Psoas muscle (tissue), 8 donors: ENCODE measurements around the gene SIDT1. TPM values are rescaled to one million over a fixed set of nuclear protein-coding genes. Genes with fewer than 3 reads are reported as not detected.

Experiments
- ATAC-seq, 4 donors: fragments of 200-7000 bp; cut with Tn5 transposase; one replicate each; pipeline ENCODE4 v1.9.1; 2020; ENCODE audit warnings: moderate library complexity in 3 of 4, mild to moderate bottlenecking in 2 of 4
- DNase-seq, 2 donors: peaks; one replicate each; pipeline ENCODE4 v3.0.0-alpha.2; 2020
- H3K27ac ChIP-seq: fragments of 200-600 bp; one replicate; pipeline ENCODE4 v1.8.0; 2022
- H3K27me3 ChIP-seq, 3 donors: fragments of 200-600 bp in 1 of 3; one replicate each; pipeline versions ENCODE4 v1.6.1 to v1.8.0; 2013 to 2022; ENCODE audit warnings: low read length in 2 of 3, mild to moderate bottlenecking in 2 of 3, moderate library complexity in 1 of 3; ENCODE audit not compliant: insufficient read depth in 3 of 3
- H3K36me3 ChIP-seq, 2 donors: fragments of 200-600 bp in 1 of 2; one replicate each; pipeline versions ENCODE4 v1.6.1 to v1.8.0; 2013 to 2022; ENCODE audit warnings: low read depth in 1 of 2, mild to moderate bottlenecking in 1 of 2, moderate library complexity in 1 of 2; ENCODE audit not compliant: insufficient read depth in 1 of 2
- H3K4me1 ChIP-seq: fragments of 200-600 bp; one replicate; pipeline ENCODE4 v1.8.0; 2022
- H3K4me3 ChIP-seq: fragments of 200-600 bp; one replicate; pipeline ENCODE4 v1.8.0; 2022; ENCODE audit warnings: mild to moderate bottlenecking
- H3K9me3 ChIP-seq: fragments of 200-600 bp; one replicate; pipeline ENCODE4 v1.8.0; 2022
- CTCF ChIP-seq: fragments of 200-600 bp; IDR thresholded peaks from one replicate; pipeline ENCODE4 v1.8.0; 2022; ENCODE audit warnings: antibody characterized with exemption
- WGBS, 3 donors: extraction: QIAGEN DNeasy Blood & Tissue Kit; methylation state at CpG; one replicate each; pipeline versions ENCODE4 v1.1.6 to v1.1.7; 2013; 5-methylcytosine and 5-hydroxymethylcytosine counted together
- intact Hi-C, 2 donors: fragments of 100-400 bp; cut with DNase I; formaldehyde crosslinking; loops; one replicate each; pipeline versions ENCODE4 v1.11.0 to v1.14.2; 2022
- polyA plus RNA-seq, 3 donors: library from polyadenylated mRNA; stranded (reverse); fragments of 200-250 nt; gene quantifications; one replicate each; pipeline ENCODE4 v1.2.3, GENCODE V29; 2013
- total RNA-seq, 4 donors: library from RNA; stranded (reverse); fragmentation: NEBNext Ultra II Directional in 2 of 4; extraction: Animal tissue kit (Norgen Biotek cat#: 25700) in 2 of 4; gene quantifications; one replicate each; pipeline versions ENCODE4 v1.2.1 to v1.2.4, GENCODE V29; 2021 to 2023
- donor health status: healthy with polysubstance abuse.
- donor health status: DM: no; HTN: no; CAD: no; lungs with moderate emphysema.
- donor health status: Bipolar disorder and iron deficiency.
- donor health status: healthy.
- donor health status: DM: yes; HTN: yes; CAD: no.
- donor health status: DM: no; HTN: no; CAD: no.
- donor health status: DM: no; HTN: no; CAD: no.
- donor health status: DM: yes; HTN: yes; CAD: no.

The SIDT1 gene
- total and polyA plus RNA-seq, 7 donors: 0.08 to 0.48 (median 0.34) TPM; not detected in 1

GRCh38 chr3:113597596-113598354, 65.4 kb downstream of the SIDT1 start:
- Histone ChIP-seq H3K36me3 (no peaks in the 10 kb centered on the region), H3K27me3 (no peaks in the 10 kb centered on the region), H3K27ac (no peak overlapping the region), H3K9me3 (no peaks in the 10 kb centered on the region), H3K4me3 (no peak overlapping the region), H3K4me1 (peaks cover 10% of the 10 kb centered on the region)
- 50 to 67% (median 53%) methylated on average over 4 of the region's 4 CpGs for WGBS, 3 donors
- TF ChIP-seq CTCF: no peak
- no peak for DNase-seq
- no peak for ATAC-seq
- intact Hi-C loops: no loop called here

GRCh38 chr3:113600418-113601182, 68.2 kb downstream of the SIDT1 start:
- no peaks in the 10 kb centered on the region for H3K9me3 ChIP-seq
- DNase-seq: no peak
- H3K36me3 ChIP-seq: no peaks in the 10 kb centered on the region
- H3K27ac ChIP-seq: no peak overlapping the region
- WGBS, 3 donors: 22 to 31% (median 23%) methylated on average over 2 of the region's 2 CpGs
- TF ChIP-seq CTCF: no peak
- no peaks in the 10 kb centered on the region for H3K27me3 ChIP-seq
- H3K4me3 ChIP-seq: no peak overlapping the region
- intact Hi-C loops: no loop called here
- peaks cover 10% of the 10 kb centered on the region for H3K4me1 ChIP-seq
- ATAC-seq: peak in 3 of 4 donors; percentile 54 to 81 (median 68)

GRCh38 chr3:113601240-113601639, 68.9 kb downstream of the SIDT1 start:
- DNase-seq (no peak), ATAC-seq (peak in 2 of 4 donors; percentile 58 to 69)
- Histone ChIP-seq H3K36me3 (no peaks in the 10 kb centered on the region), H3K4me1 (peaks cover 10% of the 10 kb centered on the region), H3K27me3 (no peaks in the 10 kb centered on the region), H3K9me3 (no peaks in the 10 kb centered on the region), H3K27ac (no peak overlapping the region), H3K4me3 (no peak overlapping the region)
- 22 to 46% (median 27%) methylated on average over 2 of the region's 2 CpGs for WGBS, 3 donors
- intact Hi-C loops: no loop called here
- no peak for TF ChIP-seq CTCF

GRCh38 chr3:113602256-113602655, 69.9 kb downstream of the SIDT1 start:
- WGBS, 3 donors: 97 to 98% (median 97%) methylated on average over 2 of the region's 2 CpGs
- DNase-seq (no peak), ATAC-seq (no peak)
- no peak overlapping the region for H3K4me3 ChIP-seq
- peaks cover 10% of the 10 kb centered on the region for H3K4me1 ChIP-seq
- no peaks in the 10 kb centered on the region for H3K9me3 ChIP-seq
- H3K27ac ChIP-seq: no peak overlapping the region
- intact Hi-C loops: no loop called here
- no peak for TF ChIP-seq CTCF
- no peaks in the 10 kb centered on the region for H3K27me3 ChIP-seq
- H3K36me3 ChIP-seq: no peaks in the 10 kb centered on the region
